ENCODE results near the gene IQCE.

DNA sequence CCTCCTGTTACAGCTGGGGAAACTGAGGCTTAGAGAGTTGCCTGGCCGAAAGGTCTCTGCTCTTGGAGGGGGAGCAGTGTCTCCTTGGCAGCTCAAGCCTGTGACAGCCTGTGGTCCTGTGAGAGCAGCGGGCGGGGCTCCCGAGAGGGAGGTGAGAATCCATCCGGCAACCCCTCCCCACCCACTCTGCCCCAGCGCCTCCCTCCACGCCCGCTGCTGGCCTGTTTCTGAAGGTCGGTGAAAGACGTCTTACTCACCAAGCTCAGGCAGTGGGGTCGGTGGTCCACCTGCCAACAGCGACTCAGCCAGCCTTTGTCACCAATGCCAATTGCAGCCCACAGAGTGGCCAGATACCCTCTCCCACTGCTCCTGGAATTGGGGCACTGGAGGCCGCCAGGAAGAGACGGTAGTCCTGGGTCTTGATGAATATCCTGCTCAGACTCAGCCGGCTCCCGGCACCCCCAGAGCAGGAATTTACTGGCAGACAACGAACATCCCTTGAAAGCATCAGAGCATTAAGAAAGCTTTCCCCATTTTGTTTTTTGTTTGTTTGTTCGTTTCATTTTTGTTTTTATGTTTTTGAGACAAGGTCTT, 65.6 kb downstream of the IQCE start:
- no peak for TF ChIP-seq POLR2A (IDR thresholded peaks at IDR 0.05; ENCODE audit: borderline replicate concordance, extremely low read depth, insufficient read depth, insufficient read length)
- TF ChIP-seq EZH2 (IDR thresholded peaks at IDR 0.05), result no peak
- TF ChIP-seq, protein P1, sequence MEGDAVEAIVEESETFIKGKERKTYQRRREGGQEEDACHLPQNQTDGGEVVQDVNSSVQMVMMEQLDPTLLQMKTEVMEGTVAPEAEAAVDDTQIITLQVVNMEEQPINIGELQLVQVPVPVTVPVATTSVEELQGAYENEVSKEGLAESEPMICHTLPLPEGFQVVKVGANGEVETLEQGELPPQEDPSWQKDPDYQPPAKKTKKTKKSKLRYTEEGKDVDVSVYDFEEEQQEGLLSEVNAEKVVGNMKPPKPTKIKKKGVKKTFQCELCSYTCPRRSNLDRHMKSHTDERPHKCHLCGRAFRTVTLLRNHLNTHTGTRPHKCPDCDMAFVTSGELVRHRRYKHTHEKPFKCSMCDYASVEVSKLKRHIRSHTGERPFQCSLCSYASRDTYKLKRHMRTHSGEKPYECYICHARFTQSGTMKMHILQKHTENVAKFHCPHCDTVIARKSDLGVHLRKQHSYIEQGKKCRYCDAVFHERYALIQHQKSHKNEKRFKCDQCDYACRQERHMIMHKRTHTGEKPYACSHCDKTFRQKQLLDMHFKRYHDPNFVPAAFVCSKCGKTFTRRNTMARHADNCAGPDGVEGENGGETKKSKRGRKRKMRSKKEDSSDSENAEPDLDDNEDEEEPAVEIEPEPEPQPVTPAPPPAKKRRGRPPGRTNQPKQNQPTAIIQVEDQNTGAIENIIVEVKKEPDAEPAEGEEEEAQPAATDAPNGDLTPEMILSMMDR (IDR thresholded peaks at IDR 0.05 in 2 of 3, conservative IDR thresholded peaks at IDR 0.05 in 1 of 3; ENCODE audit: borderline replicate concordance in 1 of 3, insufficient read depth in 1 of 3, low read depth in 2 of 3, low read length in 2 of 3), result no peak
